DND-41 (cell line): ENCODE measurements around the gene CACNA1I.
A peak's percentile ranks its signal among the peaks of the same experiment; 100 is the strongest.

Experiments
- ATAC-seq: fragments of 200-7000 bp; cut with Tn5 transposase; 3 replicates; pipeline ENCODE4 v1.9.1; 2021; ENCODE audit warnings: low read depth; ENCODE audit not compliant: insufficient read depth
- DNase-seq: peaks from one replicate; pipeline ENCODE4 v3.0.0-alpha.2; 2020
- H2AFZ ChIP-seq: 2 replicates; pipeline ENCODE4 v1.6.0; 2012; ENCODE audit warnings: low read depth, low read length
- H3K27ac ChIP-seq: 2 replicates; pipeline ENCODE4 v1.5.1; 2012; ENCODE audit warnings: low read length, inconsistent platforms
- H3K27me3 ChIP-seq: fragments of 200-600 bp; sonication (generic); 2 replicates; pipeline ENCODE4 v1.6.0; 2012; ENCODE audit warnings: low read length, mild to moderate bottlenecking, inconsistent platforms; ENCODE audit not compliant: insufficient read depth, poor library complexity
- H3K36me3 ChIP-seq: 2 replicates; pipeline ENCODE4 v1.5.1; 2012; ENCODE audit warnings: low read length, inconsistent platforms; ENCODE audit not compliant: insufficient read depth
- H3K4me1 ChIP-seq: 2 replicates; pipeline ENCODE4 v1.5.1; 2012; ENCODE audit warnings: mild to moderate bottlenecking, low read length; ENCODE audit not compliant: insufficient read depth
- H3K4me2 ChIP-seq: 2 replicates; pipeline ENCODE4 v1.6.0; 2012; ENCODE audit warnings: mild to moderate bottlenecking, moderate library complexity, low read length, inconsistent platforms; ENCODE audit not compliant: insufficient read depth
- H3K4me3 ChIP-seq, 2 experiments: fragments of 200-600 bp in 1 of 2; shearing (Covaris generic) in 1 of 2; 2 replicates each; pipeline ENCODE4 v1.5.1; 2012 to 2016; ENCODE audit warnings: inconsistent platforms in 2 of 2, low read length in 2 of 2, mild to moderate bottlenecking in 2 of 2, low read depth in 1 of 2, moderate library complexity in 1 of 2
- H3K79me2 ChIP-seq: 2 replicates; pipeline ENCODE4 v1.6.0; 2012; ENCODE audit warnings: low read length, inconsistent platforms; ENCODE audit not compliant: insufficient read depth
- H3K9ac ChIP-seq: 2 replicates; pipeline ENCODE4 v1.6.0; 2012; ENCODE audit warnings: low read depth, mild to moderate bottlenecking, inconsistent platforms, low read length, moderate library complexity
- H3K9me3 ChIP-seq: 2 replicates; pipeline ENCODE4 v1.5.1; 2012; ENCODE audit warnings: low read length, moderate library complexity, mild to moderate bottlenecking, inconsistent platforms; ENCODE audit not compliant: insufficient read depth, severe bottlenecking
- H4K20me1 ChIP-seq: 2 replicates; pipeline ENCODE4 v1.6.0; 2012; ENCODE audit warnings: low read length; ENCODE audit not compliant: insufficient read depth
- EZH2 ChIP-seq: IDR thresholded peaks from 3 replicates; pipeline ENCODE4 v1.6.1; 2012; ENCODE audit warnings: borderline replicate concordance, low read depth, mild to moderate bottlenecking, moderate library complexity, low read length, inconsistent platforms; ENCODE audit not compliant: severe bottlenecking
- TF ChIP-seq, protein P1 (sequence below): IDR thresholded peaks from 2 replicates; pipeline ENCODE4 v1.5.1; 2012; ENCODE audit warnings: borderline replicate concordance, low read length, moderate library complexity, mild to moderate bottlenecking; ENCODE audit not compliant: poor library complexity, severe bottlenecking; ENCODE audit errors: extremely low read depth

CACNA1I gene

DNA sequence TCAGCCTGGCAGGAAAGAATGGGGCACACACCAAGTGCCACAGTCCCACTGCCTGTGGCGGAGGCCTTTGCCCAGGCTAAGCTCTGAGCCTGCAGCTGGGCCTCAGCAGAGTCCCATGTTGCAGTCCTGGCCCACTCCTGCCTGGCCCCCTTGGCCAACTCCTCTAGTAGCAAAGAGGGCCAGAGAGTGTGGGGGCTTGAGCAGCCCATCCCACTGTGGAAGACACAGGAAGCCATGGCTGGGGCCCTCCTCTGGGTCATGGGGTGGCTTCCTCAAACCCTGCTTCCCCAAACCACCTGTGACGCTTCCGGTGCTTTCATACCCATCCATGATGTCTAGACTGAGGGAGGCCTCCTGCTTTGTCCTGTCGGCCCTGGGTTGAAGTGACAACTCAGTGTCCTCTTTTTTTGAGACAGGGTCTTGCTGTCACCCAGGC, 43.8 kb upstream of the CACNA1I start:
- Histone ChIP-seq H2AFZ (no peak overlapping the region), H3K9ac (no peak overlapping the region), H3K4me2 (no peak overlapping the region), H3K4me1 (peaks cover 63% of the 10 kb centered on the region), H3K4me3 (no peak overlapping the region), H3K27me3 (no peaks in the 10 kb centered on the region), H4K20me1 (peaks cover 72% of the 10 kb centered on the region), H3K9me3 (no peaks in the 10 kb centered on the region), H3K79me2 (peaks cover 81% of the 10 kb centered on the region), H3K27ac (no peak overlapping the region), H3K36me3 (peaks cover 80% of the 10 kb centered on the region)
- peak; percentile 40 for DNase-seq
- TF ChIP-seq EZH2 = no peak
- TF ChIP-seq, protein P1, sequence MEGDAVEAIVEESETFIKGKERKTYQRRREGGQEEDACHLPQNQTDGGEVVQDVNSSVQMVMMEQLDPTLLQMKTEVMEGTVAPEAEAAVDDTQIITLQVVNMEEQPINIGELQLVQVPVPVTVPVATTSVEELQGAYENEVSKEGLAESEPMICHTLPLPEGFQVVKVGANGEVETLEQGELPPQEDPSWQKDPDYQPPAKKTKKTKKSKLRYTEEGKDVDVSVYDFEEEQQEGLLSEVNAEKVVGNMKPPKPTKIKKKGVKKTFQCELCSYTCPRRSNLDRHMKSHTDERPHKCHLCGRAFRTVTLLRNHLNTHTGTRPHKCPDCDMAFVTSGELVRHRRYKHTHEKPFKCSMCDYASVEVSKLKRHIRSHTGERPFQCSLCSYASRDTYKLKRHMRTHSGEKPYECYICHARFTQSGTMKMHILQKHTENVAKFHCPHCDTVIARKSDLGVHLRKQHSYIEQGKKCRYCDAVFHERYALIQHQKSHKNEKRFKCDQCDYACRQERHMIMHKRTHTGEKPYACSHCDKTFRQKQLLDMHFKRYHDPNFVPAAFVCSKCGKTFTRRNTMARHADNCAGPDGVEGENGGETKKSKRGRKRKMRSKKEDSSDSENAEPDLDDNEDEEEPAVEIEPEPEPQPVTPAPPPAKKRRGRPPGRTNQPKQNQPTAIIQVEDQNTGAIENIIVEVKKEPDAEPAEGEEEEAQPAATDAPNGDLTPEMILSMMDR = no peak
- peak; percentile 4; the same call in 1 of the 3 replicates for ATAC-seq

DNA sequence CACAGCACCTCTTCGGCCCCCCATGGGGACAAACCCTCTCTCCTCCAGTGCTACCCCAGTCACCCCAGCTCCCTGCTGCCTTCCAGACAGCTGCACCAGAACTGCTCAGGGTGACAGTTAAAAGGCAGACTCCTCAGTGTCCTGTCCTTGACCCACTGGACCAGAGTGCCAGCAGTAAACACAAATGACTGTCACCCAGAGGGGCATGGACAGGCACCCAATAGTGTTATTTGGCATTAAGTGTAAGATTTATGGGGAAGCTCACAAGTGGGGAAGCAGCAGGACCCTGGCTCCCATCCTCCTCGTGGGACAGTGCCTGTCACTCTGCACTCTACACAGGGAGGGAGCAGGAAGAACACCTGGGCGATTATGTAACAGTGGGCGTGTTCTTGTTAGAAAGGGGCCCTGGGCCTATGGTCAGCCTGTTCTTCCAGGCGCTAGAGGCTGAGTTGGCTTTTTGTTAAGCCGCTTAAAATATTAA, 43.0 kb upstream of the CACNA1I start:
- peaks cover 68% of the 10 kb centered on the region for H4K20me1 ChIP-seq
- no peak overlapping the region for H3K27ac ChIP-seq
- H3K4me1 ChIP-seq = peaks cover 60% of the 10 kb centered on the region
- H2AFZ ChIP-seq = no peak overlapping the region
- H3K79me2 ChIP-seq = peaks cover 81% of the 10 kb centered on the region
- no peak overlapping the region for H3K9ac ChIP-seq
- DNase-seq = no peak
- no peak overlapping the region for H3K4me3 ChIP-seq
- H3K27me3 ChIP-seq = no peaks in the 10 kb centered on the region
- TF ChIP-seq, protein P1 = no peak
- TF ChIP-seq EZH2 = no peak
- H3K4me2 ChIP-seq = no peak overlapping the region
- H3K36me3 ChIP-seq = peaks cover 72% of the 10 kb centered on the region
- no peak for ATAC-seq
- no peaks in the 10 kb centered on the region for H3K9me3 ChIP-seq

DNA sequence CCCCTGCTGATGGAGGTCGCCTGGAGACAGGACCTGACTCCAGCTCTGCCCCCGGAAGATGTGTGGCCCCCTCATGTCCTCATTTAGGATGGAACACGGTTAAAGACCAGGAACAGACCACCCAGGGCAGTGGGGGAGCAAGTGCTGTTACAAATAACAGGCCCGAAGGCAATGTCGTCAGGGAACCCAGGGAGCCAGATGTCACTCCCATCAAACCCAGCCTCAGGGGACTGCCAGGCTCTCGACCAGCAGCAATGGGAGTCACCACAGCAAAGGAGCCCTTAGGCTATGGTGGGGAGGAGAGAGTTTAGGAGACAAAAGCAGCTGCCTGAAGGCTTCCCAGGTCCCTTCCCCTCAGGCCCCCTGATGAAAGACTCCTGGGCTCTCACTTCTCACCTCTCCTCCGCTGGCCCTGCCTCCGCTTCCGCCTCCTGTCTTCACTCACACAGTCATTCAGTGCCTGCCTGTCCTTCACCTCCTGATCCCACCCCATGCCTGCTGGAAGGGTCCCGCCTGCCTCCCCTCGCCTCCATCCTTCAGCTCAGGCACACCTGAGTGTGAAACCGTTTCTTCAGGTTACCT, 42.4 kb upstream of the CACNA1I start:
- peaks cover 75% of the 10 kb centered on the region for H3K79me2 ChIP-seq
- H3K9me3 ChIP-seq = no peaks in the 10 kb centered on the region
- peak overlapping the region; percentile 77 for H3K27ac ChIP-seq
- peak overlapping the region; percentile 86 for H3K4me2 ChIP-seq
- TF ChIP-seq, protein P1 = no peak
- no peak for TF ChIP-seq EZH2
- no peak overlapping the region; a peak in 1 of 4 replicates for H3K4me3 ChIP-seq
- peaks cover 56% of the 10 kb centered on the region for H3K4me1 ChIP-seq
- peaks cover 61% of the 10 kb centered on the region for H4K20me1 ChIP-seq
- H3K36me3 ChIP-seq = peaks cover 66% of the 10 kb centered on the region
- H3K9ac ChIP-seq = peak overlapping the region; percentile 49
- DNase-seq (no peak), ATAC-seq (no peak)
- no peak overlapping the region for H2AFZ ChIP-seq
- no peaks in the 10 kb centered on the region for H3K27me3 ChIP-seq
